Right ventricle myocardium inferior (tissue), 1 donor: ENCODE data around the gene MILR1. TPM values are rescaled to one million over a fixed set of nuclear protein-coding genes. Genes with fewer than 3 reads are reported as not detected.
"Not testable (repeated sequence)": the region's sequence is repeated elsewhere in the genome, so short reads cannot be mapped to it uniquely, and the experiment has no call there.

Source experiments
- ATAC-seq: fragments of 200-7000 bp; cut with Tn5 transposase; one replicate; pipeline ENCODE4 v1.9.1; 2020; ENCODE audit warnings: mild to moderate bottlenecking, moderate library complexity
- DNase-seq: peaks from one replicate; pipeline ENCODE4 v3.0.0; 2021; ENCODE audit errors: missing footprints
- intact Hi-C: fragments of 100-400 bp; cut with DNase I; formaldehyde crosslinking; loops from one replicate; pipeline ENCODE4 v1.11.0; 2022
- long read RNA-seq: library from polyadenylated mRNA; unstranded; transcript quantifications from one replicate; pipeline ENCODE4 v2.0.0, GENCODE V29; 2021
- total RNA-seq: library from RNA; stranded (reverse); fragmentation: NEBNext Ultra II Directional; extraction: Animal tissue kit (Norgen Biotek cat#: 25700); gene quantifications from one replicate; pipeline ENCODE4 v1.2.1, GENCODE V29; 2021
- donor health status: DM: no; HTN: yes; CAD: no; lungs with severe emphysema.

MILR1 gene, protein sequence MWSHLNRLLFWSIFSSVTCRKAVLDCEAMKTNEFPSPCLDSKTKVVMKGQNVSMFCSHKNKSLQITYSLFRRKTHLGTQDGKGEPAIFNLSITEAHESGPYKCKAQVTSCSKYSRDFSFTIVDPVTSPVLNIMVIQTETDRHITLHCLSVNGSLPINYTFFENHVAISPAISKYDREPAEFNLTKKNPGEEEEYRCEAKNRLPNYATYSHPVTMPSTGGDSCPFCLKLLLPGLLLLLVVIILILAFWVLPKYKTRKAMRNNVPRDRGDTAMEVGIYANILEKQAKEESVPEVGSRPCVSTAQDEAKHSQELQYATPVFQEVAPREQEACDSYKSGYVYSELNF
- total RNA-seq: 3.8 TPM
- long read RNA-seq: 0 reads

DNA sequence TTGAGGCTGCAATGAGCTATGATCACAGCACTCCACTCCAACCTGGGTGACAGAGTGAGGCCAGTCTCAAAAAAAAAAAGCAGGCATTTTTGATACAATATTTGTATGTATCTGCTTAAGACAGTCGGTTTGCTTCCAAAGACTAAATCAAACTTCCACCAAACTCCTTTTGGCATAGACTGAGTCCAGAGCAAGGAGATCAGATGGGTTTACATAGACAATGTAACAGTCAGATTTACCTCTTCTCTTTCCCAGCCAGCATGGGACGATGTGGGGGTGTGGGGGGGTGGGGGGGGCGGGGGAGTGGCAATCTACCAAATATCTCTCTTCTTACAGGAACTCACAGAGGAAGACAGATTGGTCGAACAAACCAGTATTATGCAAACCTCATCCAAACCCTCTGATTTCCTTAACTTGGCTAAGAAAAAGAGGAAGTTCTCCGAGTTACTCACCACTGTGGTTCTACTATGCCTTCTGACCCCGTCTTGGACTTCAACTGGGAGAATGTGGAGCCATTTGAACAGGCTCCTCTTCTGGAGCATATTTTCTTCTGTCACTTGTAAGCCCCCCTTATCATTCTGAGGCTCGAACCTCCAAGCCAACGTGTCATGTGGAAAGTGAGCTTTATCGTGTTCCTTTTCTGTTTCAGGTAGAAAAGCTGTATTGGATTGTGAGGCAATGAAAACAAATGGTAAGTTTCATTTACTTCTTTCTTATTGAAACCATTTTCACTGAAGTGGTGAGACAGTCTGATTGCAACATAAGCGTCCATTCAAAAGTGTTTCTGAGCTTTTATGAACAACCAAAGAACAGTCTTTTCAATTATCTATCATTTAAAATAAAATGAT, at the start of gene MILR1:
Gene MILR1 (plus strand): TSS at position 451 of the 848 bp plus-strand sequence. CDS start 54 bp downstream, at position 505.
- DNase-seq (no peak), ATAC-seq (peak; percentile 96)
- intact Hi-C loops: no loop called here

DNA sequence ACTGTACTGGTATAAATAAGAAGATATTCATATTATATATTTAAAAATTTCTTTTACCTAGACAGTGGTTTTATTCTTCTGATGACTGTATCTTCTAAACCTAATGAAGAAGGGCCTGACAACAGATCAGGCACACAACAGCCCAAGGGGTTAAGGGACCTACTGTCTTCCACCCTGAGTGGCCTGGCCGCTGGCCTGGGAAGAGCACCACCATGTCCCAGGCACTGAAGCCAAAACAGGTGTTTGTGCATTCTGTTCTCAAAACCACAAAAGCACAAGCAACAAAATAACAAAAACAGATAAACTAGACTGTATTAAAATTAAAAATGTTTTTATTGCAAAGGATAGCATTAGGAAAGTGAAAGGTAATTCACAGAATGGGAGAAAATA, 49.2 kb upstream of the MILR1 start:
- no peak for DNase-seq
- no peak for ATAC-seq
- intact Hi-C loops: no loop called here

DNA sequence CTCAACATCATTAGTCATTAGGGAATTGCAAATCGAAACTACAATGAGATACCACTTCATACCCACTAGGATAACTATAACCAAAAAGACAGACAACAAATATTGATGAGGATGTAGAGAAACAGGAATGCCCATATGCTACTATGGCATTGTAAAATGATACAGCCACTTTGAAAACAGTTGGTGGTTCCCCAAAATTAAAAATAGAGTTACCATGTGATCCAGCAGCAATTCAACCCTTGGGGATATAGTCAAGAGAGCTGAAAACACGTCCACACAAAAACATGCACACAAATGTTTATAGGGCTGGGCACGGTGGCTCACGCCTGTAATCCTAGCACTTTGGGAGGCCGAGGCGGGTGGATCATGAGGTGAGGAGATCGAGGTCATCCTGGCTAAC, 48.3 kb upstream of the MILR1 start:
- ATAC-seq (no peak), DNase-seq (no peak)
- intact Hi-C loops: no loop called here

DNA sequence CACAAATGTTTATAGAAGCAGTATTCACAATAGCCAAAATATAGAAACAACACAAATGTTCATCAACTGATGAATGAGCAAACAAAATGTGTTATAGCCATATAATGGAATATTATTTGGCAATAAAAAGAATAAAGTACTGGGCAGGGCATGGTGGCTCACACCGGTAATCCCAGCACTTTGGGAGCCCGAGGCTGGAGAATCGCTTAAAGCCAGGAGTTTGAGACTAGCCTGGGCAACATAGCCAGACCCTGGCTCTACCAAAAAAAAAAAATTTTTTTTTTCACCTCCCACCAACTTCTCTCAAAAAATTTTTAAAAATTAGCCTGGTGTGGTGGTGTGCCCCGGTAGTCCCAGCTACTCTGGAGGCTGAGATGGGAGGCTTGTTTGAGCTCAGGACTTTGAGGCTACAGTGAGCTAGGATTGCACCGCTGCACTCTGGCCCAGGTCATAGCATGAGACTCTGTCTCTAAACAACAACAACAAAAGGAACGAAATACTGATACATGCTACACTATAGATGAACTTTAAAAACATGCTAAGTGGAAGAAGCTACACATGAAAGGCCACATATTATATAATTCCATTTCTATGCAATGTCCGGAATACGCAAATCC, 47.6 kb upstream of the MILR1 start:
- intact Hi-C loops: no loop called here
- ATAC-seq (no peak), DNase-seq (no peak)

DNA sequence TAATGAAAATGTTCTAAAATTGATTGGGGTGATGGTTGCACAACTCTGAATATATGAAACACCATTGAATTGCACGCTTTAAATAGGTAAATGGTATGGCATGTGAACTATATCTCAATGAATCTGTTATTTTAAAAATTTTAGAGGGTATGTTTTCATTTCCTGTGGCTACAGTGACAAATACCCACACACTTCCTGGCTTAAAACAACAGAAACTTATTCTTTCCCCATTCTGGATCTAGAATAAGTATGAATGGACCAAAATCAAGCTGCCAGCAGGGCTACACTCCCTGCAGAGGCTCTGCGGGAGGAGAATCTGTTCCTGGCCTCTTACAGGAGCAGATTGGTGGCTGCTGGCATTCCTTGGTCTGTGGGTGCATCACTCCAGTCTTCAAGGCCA, 47.0 kb upstream of the MILR1 start:
- no peak for DNase-seq
- intact Hi-C loops: no loop called here
- no peak for ATAC-seq

DNA sequence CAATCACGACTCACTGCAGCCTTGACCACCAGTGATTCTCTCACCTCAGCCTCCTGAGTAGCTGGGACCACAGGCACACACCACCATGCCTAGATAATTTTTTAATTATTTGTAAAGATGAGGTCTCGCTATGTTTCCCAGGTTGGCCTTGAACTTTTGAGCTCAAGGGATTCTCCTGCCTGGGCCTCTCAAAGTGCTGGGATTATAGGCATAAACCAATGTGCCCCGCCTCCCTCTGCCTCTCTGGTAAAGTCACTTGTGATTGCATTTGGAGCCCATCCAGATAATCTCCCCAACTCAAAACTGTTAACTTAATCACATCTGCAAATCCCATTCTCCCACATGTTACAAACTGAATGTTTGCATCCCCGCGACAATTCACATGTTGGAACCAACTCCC, 46.4 kb upstream of the MILR1 start:
- DNase-seq: no peak
- ATAC-seq: no peak
- intact Hi-C loops: no loop called here

DNA sequence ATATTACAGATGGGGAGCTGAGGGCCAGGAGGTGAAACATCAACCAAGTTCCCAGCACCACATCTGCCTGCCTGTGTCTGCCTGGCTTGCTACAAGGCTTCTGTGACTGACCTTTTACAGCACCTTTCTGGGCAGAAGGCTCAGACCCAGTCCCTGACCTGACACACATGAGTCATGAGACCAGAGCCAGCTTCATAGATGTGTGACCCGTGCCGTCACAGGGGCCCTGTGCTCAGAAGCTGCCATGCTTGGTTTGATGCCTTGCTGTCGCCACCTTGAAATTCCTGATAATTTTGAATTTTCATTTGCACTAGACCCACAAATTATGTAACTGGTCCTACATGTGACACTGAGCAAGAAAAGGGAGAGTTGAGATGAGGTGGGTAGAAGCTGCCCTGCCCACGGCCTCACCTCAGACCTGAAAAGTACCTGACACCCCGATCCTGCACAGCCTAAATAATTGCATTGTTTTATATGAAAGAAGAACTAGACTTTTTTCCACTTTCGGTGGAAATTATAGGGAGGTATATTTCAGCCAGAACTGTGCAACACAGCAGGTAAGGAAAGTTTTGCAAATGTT, 44.9 kb upstream of the MILR1 start:
- intact Hi-C loops: no loop called here
- ATAC-seq (no peak), DNase-seq (no peak)

DNA sequence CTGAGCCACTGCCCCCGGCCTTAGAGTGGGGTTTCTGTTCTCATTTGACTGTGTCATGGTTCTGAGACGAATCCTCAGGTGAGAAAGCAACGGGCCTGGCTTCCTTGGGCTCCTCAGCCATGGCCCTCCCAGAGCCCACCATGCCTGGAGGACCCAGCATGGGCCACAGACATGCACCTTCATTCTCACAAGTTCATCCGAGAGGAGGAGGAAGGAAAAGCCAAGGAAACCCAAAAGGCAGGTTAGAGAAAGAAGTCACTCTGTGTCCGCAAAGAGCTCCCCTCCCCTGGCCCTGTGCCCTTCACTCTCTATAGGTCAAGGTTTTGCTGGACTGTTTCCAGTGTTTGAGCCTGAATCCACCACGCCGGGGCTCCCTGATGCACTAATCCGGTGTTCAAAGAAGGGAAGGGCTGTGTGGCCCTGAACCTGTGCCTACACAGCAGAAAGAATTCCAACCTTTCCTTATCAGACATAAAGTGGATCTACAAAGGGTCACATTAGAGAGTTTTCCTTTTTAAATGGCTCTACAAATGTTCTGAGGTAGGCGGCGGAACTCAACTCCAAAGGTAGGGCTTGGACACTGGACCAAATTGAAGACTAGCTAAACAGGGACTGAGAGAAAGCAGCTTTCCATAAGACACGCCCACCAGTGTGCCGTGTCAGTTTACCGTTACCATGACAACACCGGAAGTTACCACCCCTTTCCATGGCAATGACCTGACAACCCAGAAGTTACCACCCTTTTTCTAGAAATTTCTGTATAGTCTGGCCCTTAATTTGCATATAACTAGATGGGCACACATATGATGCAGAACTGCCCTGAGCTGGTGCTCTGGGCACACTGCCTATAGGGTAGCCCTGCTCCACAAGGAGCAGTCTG, 42.4 kb upstream of the MILR1 start:
- intact Hi-C loops: no loop called here
- ATAC-seq: no peak
- DNase-seq: no peak

DNA sequence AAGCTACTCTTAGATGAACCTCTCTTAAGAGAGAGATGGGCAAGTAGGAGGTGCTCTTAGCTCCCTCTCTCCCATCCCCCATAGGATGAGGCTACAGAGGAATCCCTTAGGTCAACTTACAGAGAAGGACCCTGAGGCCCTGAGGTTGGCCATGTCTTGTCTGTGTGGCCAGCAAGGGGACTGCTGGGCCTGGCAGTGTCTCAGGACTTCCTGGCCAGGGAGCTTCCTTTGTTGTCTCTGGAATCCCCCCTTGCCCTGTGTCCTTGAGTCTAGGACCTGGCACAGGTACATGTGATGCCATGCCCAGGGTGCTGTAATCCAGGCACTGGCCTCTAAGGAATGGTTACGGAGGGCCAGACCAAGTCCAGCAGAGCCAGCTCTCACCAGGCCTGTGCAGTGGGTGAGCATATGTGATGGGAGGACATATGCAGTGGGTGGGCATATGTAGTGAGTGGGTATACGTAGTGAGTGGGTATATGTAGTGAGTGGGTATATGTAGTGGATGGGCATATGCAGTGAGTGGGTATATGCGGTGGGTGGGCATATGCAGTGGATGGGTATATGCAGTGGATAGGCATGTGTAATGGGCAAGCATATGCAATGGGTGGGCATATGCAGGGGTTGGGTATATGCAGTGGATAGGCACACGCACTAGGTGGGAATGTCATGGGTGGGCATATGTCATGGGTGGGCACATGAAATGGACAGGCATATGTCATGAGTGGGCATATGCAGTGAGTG, 38.0 kb upstream of the MILR1 start:
- ATAC-seq (no peak), DNase-seq (no peak)
- intact Hi-C loops: no loop called here

DNA sequence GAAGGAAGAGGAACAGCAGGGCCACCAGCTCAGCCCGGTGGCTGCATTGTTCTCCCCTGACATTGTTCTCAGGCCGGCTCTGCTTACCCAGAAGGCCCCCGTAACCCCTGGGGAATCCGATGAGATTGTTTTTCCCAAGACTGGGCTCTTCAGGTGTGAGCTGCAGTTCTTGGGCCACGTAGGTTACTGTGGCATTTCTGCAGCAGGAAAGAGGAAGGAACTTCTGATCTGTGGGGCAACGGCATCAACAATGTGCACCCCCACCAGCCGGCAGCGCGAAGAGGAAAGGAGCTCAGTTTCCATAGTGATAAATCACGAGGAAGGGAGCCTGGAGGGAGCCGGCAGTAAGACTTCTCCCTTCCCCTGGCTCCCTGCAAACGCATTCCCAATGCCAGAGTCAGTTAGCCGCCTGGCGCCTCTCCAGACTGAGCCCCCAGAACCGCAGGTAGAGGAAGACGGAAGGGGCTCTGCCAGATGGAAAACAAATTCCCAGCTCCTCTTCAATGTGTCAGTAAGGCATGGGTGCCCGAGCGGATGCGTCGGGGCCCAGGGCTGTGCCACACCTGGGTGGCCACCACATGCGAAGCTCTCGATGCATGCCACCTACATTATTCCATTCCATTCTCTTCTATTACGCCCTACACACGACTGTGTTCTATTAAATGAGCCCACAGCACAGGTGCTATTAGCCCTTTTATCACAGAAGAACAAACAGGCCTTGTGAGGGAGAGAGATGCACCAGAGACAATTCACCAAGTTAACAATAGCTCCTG, 36.7 kb upstream of the MILR1 start:
- DNase-seq: peak; percentile 86
- intact Hi-C loops: loop anchor here (2.0 kb wide), 1 partner anchor 101 kb away; no protein-coding TSS in a partner anchor
- ATAC-seq: peak; percentile 69

DNA sequence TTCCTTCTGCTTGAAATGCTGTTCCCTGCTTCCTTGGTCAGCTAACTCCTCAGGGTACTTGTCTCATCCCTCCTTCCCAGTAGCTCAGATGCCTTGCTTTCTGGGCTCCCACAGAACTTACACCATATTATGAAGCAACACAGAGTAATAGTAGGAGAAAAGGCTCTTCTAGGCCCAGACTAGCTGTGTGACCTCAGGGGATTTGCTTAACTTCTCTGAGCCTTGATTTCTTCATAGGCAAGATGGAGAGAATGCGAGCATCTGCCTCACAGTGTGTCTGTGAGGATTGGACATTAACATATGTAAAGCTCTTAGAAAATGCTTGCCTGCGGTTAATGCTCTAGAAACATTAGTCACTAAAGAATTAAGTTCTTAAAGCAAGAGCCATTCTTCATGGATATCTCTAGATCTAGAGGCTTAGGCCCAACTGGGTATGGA, 36.0 kb upstream of the MILR1 start:
- ATAC-seq (no peak), DNase-seq (no peak)
- intact Hi-C loops: loop anchor here (2.0 kb wide), 1 partner anchor 102 kb away; no protein-coding TSS in a partner anchor

DNA sequence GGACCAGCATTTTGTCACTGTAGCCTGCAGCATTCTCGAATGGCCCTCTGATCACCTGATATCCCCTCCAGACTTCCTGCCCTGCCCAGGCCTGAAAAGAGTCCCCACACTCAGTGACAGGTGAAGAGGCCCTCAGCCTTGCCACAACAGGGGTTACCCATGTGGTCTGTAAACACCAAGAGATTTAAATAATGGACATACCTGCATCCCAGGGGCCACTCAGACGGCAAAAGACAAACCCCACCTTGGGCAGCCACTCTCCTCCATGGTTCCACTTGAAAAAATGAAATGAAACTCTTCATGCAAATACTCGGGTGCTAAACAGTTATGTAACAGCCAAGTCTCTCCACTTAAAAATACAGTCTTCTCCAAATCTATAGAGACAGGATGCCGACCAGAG, 35.4 kb upstream of the MILR1 start:
- intact Hi-C loops: loop anchor here (2.0 kb wide), 1 partner anchor 103 kb away; no protein-coding TSS in a partner anchor
- DNase-seq (no peak), ATAC-seq (peak; percentile 7)

DNA sequence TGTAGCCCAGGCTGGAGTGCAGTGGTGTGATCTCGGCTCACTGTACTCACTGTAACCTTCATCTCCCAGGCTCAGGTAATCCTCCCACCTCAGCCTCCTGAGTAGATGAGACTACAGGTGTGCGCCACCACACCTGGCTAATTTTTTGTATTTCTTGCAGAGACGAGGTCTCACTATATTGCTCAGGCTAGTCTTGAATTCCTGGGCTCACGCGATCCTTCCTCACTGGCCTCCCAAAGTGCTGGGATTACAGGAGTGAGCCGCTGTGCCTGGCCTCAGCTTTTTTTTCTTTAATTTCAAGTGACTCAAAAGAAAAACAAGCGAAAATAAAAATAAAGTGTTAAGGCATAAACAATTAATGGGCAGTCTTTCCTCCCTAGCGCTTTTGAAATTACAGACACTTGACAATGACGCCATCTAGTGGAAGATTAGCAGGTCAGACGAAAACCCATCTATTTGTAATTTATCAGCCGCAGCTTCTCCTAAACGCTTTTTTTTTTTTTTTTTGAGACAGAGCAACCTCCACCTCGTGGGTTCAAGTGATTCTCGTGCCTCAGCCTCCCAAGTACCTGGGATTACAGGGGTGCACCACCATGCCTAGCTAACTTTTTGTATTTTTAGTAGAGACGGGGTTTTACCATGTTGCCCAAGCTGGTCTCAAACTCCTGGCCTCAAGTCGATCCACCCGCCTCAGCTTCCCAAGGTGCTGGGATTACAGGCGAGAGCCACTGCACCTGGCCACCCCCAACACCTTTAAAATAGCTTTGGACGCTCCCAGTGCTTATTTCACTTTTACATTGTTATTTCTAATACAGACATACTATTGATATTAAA, 30.2 kb upstream of the MILR1 start:
- intact Hi-C loops: loop anchor here (1.0 kb wide), 2 partner anchors 97 to 111 kb away; no protein-coding TSS in a partner anchor
- ATAC-seq (peak; percentile 57), DNase-seq (no peak)

DNA sequence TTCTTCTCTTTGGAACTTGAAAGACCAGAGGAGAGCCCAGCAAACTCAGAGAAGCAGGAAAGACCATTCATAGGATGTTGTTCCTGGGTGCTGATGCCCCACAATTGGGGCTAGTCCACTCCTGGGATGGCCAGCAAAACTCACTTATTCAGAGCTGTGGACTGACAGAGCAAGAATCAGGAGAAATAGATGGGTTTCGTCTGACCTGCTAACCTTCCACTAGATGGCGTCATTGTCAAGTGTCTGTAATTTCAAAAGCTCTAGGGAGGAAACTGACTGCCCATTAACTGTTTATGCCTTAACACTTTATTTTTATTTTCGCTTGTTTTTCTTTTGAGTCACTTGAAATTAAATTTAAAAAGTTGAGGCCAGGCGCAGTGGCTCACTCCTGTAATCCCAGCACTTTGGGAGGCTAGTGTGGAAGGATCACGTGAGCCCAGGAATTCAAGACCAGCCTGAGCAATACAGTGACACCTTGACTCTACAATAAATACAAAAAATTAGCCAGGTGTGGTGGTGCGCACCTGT, 28.7 kb upstream of the MILR1 start:
- DNase-seq: no peak
- intact Hi-C loops: loop anchor here (5.0 kb wide), 2 partner anchors 72 to 227 kb away; no protein-coding TSS in a partner anchor

DNA sequence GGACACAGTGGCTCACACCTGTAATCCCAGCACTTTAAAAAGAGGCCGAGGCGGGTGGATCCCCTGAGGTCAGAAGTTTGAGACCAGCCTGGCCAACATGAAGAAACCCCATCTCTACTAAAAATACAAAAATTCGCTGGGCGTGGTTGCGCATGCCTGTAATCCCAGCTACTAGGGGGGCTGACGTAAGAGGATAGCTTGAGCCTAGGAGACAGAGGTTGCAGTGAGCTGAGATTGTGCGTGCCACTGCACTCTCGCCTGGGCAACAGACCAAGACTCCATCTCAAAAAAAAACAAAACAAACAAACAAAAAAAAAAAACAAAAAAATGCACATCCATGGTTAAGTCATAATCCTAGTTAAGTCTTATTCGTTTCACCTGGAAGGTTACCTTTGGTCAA, 26.8 kb upstream of the MILR1 start:
- intact Hi-C loops: loop anchor here (5.0 kb wide), 2 partner anchors 70 to 225 kb away; no protein-coding TSS in a partner anchor
- not testable (repeated sequence) for ATAC-seq, DNase-seq

More for the DNA sequence above, 28.7 kb upstream of the MILR1 start:
- ATAC-seq: peak; percentile 80
